ENCODE results near the gene RPL10A.
A peak's percentile ranks its signal among the peaks of the same experiment; 100 is the strongest.

Gene RPL10A

DNA sequence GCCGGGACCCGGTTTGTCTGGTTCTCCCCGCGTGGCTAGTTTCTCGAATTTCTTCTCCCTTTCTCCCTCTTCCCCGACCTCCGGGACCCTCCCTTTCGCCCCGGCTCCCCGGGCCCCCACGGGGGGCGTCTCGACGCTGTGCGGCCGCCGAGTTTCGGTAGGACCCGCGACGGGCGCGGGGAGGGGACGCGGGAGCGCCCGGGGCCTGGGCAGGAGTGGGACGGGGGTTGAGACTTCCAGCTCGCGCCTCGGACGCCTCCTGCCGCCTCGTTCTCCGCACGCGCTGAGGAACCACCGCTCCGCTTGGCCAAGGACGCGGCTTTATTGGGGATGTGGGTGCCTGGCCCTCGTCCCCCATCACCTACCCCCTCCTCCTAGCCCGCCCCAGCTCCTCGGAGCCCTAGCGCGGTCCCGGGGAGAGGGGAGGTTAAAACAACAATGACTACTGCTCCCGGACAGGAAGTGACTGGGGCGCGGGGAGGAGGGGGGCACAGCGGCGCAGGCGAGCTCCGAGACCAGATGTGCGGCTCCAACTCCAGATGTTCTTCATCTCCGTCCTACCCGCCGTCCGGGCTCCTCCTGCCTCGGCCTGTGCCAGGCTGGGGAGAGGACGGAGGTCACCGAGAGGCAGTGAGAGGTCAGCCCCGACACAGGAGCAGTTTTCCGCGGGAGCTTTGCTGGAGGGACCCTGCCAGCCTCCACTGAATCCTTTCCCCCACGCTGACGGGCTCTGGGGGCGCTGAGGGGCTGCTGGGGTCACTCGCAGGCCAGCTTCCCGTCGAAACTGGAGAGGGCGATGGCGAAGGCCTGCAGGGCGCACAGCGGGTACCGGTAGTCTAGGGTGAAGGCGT lies 29.6 kb downstream of the RPL10A start:
- in situ Hi-C loops (cut with MboI; ENCODE audit: low sequenced_read_pairs, unreplicated experiment): no loop called here
- peak; percentile 67 for DNase-seq (ENCODE audit: low spot score)
- TF ChIP-seq, protein P1, sequence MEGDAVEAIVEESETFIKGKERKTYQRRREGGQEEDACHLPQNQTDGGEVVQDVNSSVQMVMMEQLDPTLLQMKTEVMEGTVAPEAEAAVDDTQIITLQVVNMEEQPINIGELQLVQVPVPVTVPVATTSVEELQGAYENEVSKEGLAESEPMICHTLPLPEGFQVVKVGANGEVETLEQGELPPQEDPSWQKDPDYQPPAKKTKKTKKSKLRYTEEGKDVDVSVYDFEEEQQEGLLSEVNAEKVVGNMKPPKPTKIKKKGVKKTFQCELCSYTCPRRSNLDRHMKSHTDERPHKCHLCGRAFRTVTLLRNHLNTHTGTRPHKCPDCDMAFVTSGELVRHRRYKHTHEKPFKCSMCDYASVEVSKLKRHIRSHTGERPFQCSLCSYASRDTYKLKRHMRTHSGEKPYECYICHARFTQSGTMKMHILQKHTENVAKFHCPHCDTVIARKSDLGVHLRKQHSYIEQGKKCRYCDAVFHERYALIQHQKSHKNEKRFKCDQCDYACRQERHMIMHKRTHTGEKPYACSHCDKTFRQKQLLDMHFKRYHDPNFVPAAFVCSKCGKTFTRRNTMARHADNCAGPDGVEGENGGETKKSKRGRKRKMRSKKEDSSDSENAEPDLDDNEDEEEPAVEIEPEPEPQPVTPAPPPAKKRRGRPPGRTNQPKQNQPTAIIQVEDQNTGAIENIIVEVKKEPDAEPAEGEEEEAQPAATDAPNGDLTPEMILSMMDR (IDR thresholded peaks at IDR 0.05; ENCODE audit: borderline replicate concordance, control extremely low read depth, extremely low read depth, insufficient read depth, missing control alignments): no peak

- TF ChIP-seq, protein P1 (IDR thresholded peaks at IDR 0.05; ENCODE audit: borderline replicate concordance, control extremely low read depth, extremely low read depth, insufficient read depth, missing control alignments): no peak
- in situ Hi-C loops (cut with MboI; ENCODE audit: low sequenced_read_pairs, unreplicated experiment): no loop called here
- DNase-seq (ENCODE audit: low spot score): no peak
Measured at GRCh38 chr6:35498422-35499067, 30.3 kb downstream of the RPL10A start.

GRCh38 chr6:35499372-35499771 lies 31.2 kb downstream of the RPL10A start:
- no peak for DNase-seq (ENCODE audit: low spot score)
- in situ Hi-C loops (cut with MboI; ENCODE audit: low sequenced_read_pairs, unreplicated experiment): no loop called here
- TF ChIP-seq, protein P1 (IDR thresholded peaks at IDR 0.05; ENCODE audit: borderline replicate concordance, control extremely low read depth, extremely low read depth, insufficient read depth, missing control alignments): no peak

- in situ Hi-C loops (cut with MboI; ENCODE audit: low sequenced_read_pairs, unreplicated experiment): no loop called here
- TF ChIP-seq, protein P1 (IDR thresholded peaks at IDR 0.05; ENCODE audit: borderline replicate concordance, control extremely low read depth, extremely low read depth, insufficient read depth, missing control alignments): no peak
- no peak for DNase-seq (ENCODE audit: low spot score)
Measured at GRCh38 chr6:35500782-35501181, 32.6 kb downstream of the RPL10A start.

- no peak for DNase-seq (ENCODE audit: low spot score)
- TF ChIP-seq, protein P1 (IDR thresholded peaks at IDR 0.05; ENCODE audit: borderline replicate concordance, control extremely low read depth, extremely low read depth, insufficient read depth, missing control alignments): no peak
- in situ Hi-C loops (cut with MboI; ENCODE audit: low sequenced_read_pairs, unreplicated experiment): no loop called here
Measured at GRCh38 chr6:35501784-35502183, 33.6 kb downstream of the RPL10A start.

GRCh38 chr6:35503534-35503933 lies 35.3 kb downstream of the RPL10A start:
- in situ Hi-C loops (cut with MboI; ENCODE audit: low sequenced_read_pairs, unreplicated experiment): no loop called here
- DNase-seq (ENCODE audit: low spot score): no peak
- TF ChIP-seq, protein P1 (IDR thresholded peaks at IDR 0.05; ENCODE audit: borderline replicate concordance, control extremely low read depth, extremely low read depth, insufficient read depth, missing control alignments): no peak
